DOHH2 (cell line): ENCODE results near the gene MSLN.

Source experiments
- EZH2phosphoT487 ChIP-seq: fragments of 200-600 bp; sonication (generic); IDR thresholded peaks from 2 replicates; pipeline ENCODE4 v1.6.1; 2017; ENCODE audit warnings: borderline replicate concordance, mild to moderate bottlenecking, antibody characterized with exemption, low read length, moderate library complexity, mixed read lengths
- TF ChIP-seq, protein P1 (sequence below): fragments of 200-600 bp; sonication (generic); IDR thresholded peaks from one replicate; pipeline ENCODE4 v1.5.1; 2014; ENCODE audit warnings: antibody characterized with exemption, mild to moderate bottlenecking, low read depth, low read length; ENCODE audit not compliant: poor library complexity, severe bottlenecking

DNA sequence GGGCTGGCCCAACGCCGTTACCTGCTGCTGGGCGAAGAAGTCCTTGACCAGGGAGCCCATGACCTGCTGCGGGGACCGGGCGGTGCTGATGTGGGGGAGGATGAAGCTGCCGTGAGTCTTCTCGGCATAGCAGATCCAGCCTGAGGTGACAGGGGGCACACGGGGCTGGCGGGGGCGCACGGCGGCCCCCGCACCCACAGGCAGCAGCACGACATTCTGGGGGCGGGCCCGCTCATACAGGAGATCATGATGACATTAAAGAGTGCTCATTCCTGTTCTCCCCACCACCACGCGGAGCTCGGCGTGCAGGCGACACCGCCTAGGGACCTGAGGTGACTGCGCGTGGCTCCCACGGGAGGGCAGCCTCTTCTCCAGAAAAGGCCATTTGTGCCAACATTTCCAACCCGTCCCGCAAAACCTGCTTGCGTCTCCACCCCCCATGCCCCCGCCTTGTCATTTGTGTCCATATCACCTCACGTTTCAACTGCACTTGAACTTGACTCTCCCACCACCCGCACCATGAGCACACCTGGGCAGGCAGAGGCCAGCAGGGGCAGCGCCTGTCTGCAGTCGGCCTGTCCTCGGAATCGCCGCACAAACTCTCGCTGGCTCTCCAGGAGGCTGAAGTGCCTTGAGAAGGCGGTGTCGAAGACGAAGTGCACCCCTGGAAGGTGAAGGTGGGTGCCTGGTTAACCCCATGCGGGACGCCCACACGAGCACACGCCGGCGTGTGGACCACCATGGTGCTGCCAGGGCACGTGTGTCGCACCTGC, 26.1 kb upstream of the MSLN start:
- TF ChIP-seq, protein P1, sequence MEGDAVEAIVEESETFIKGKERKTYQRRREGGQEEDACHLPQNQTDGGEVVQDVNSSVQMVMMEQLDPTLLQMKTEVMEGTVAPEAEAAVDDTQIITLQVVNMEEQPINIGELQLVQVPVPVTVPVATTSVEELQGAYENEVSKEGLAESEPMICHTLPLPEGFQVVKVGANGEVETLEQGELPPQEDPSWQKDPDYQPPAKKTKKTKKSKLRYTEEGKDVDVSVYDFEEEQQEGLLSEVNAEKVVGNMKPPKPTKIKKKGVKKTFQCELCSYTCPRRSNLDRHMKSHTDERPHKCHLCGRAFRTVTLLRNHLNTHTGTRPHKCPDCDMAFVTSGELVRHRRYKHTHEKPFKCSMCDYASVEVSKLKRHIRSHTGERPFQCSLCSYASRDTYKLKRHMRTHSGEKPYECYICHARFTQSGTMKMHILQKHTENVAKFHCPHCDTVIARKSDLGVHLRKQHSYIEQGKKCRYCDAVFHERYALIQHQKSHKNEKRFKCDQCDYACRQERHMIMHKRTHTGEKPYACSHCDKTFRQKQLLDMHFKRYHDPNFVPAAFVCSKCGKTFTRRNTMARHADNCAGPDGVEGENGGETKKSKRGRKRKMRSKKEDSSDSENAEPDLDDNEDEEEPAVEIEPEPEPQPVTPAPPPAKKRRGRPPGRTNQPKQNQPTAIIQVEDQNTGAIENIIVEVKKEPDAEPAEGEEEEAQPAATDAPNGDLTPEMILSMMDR: no peak
- no peak for TF ChIP-seq EZH2phosphoT487
